Ovary (tissue), 9 donors: Measurements from ENCODE around the gene TENM4. TPM values are rescaled to one million over a fixed set of nuclear protein-coding genes. Genes with fewer than 3 reads are reported as not detected.

ENCODE experiments used
- DNase-seq, 5 donors: peaks; one replicate each; pipeline ENCODE4 v3.0.0-alpha.2; 2019 to 2020
- H3K27ac ChIP-seq, 2 donors: fragments of 200-600 bp; one replicate each; pipeline versions ENCODE4 v1.5.1 to v1.8.0; 2019 to 2022
- H3K27me3 ChIP-seq: fragments of 200-600 bp; one replicate; pipeline ENCODE4 v1.8.0; 2022
- H3K36me3 ChIP-seq: fragments of 200-600 bp; sonication (generic); one replicate; pipeline ENCODE4 v1.5.1; 2019
- H3K4me1 ChIP-seq: one replicate; pipeline ENCODE4 v1.8.1; 2013; ENCODE audit warnings: mild to moderate bottlenecking, moderate library complexity; ENCODE audit not compliant: insufficient read depth
- H3K4me3 ChIP-seq: fragments of 200-600 bp; sonication (generic); one replicate; pipeline ENCODE4 v1.5.1; 2017
- H3K9me3 ChIP-seq, 2 donors: fragments of 200-600 bp in 1 of 2; sonication (generic) in 1 of 2; one replicate each; pipeline versions ENCODE4 v1.5.1 to v1.8.1; 2013 to 2019; ENCODE audit warnings: mild to moderate bottlenecking in 1 of 2, moderate library complexity in 1 of 2
- CTCF ChIP-seq, 3 donors: fragments of 450-650 bp in 2 of 3; fragments of 200-600 bp in 1 of 3; IDR thresholded peaks; one replicate each; pipeline versions ENCODE4 v1.5.1 to v1.8.0; 2016 to 2022; ENCODE audit warnings: antibody characterized with exemption in 3 of 3, mild to moderate bottlenecking in 1 of 3
- EP300 ChIP-seq: sonication (generic); formaldehyde crosslinking; IDR thresholded peaks from one replicate; pipeline ENCODE4 v1.6.1; 2017; ENCODE audit warnings: antibody characterized with exemption
- POLR2A ChIP-seq: fragments of 450-650 bp; IDR thresholded peaks from one replicate; pipeline ENCODE4 v1.6.1; 2017; ENCODE audit warnings: antibody characterized with exemption, mild to moderate bottlenecking, moderate library complexity
- whole genome bisulfite sequencing, 3 donors: extraction: QIAGEN DNeasy Blood & Tissue Kit in 1 of 3; methylation state at CpG; one replicate each; pipeline versions ENCODE4 v1.1.5 to v1.1.7; 2013 to 2017; 5-methylcytosine and 5-hydroxymethylcytosine counted together
- intact Hi-C, 4 donors: fragments of 100-400 bp; cut with DNase I; formaldehyde crosslinking; loops; one replicate each; pipeline versions ENCODE4 v1.11.0 to v1.15.1; 2022 to 2023
- polyA plus RNA-seq, 2 donors: library from polyadenylated mRNA; stranded (reverse); fragments of 200-250 nt in 1 of 2; fragments of 350-450 nt in 1 of 2; fragmentation: Illumina TruSeq in 1 of 2; extraction: RNeasy Lipid Tissue Mini Kit (QIAGEN cat#74804) in 1 of 2; gene quantifications; one replicate each; pipeline ENCODE4 v1.2.3, GENCODE V29; 2013 to 2014
- total RNA-seq, 7 donors: library from RNA; depleted of rRNA in 2 of 7; stranded (reverse); fragments of >200 nt in 2 of 7; fragmentation: NEBNext Ultra II Directional in 3 of 7; extraction: Animal tissue kit (Norgen Biotek cat#: 25700) in 3 of 7; gene quantifications; one replicate each; pipeline versions ENCODE4 v1.1.0 to v1.2.4, GENCODE V29; 2016 to 2023
- donor health status: DM: no; HTN: no; CAD: no; lungs with moderate emphysema.
- donor health status: DM: no; HTN: no; CAD: no.
- donor health status: Bipolar disorder and iron deficiency.
- donor health status: DM: yes; HTN: yes; CAD: no.
- donor health status: DM: no; HTN: no; CAD: no.
- donor health status: DM: yes; HTN: yes; CAD: no.

Gene TENM4
- total and polyA plus RNA-seq, 9 donors: 11.0 to 206 (median 107) TPM

GRCh38 chr11:79261684-79262083 lies 179.1 kb downstream of the TENM4 start:
- H3K27me3 ChIP-seq: no peaks in the 10 kb centered on the region
- TF ChIP-seq POLR2A (no peak), EP300 (no peak), CTCF (IDR thresholded peaks at IDR 0.05) (no peak)
- H3K27ac ChIP-seq: peak overlapping the region in 1 of 2 donors; percentile 63
- peaks cover 8% of the 10 kb centered on the region for H3K4me1 ChIP-seq
- WGBS, 3 donors: 87 to 94% (median 88%) methylated on average over 3 of the region's 3 CpGs
- no peak for DNase-seq
- no peak overlapping the region for H3K4me3 ChIP-seq
- H3K36me3 ChIP-seq: no peaks in the 10 kb centered on the region
- intact Hi-C loops: no loop called here
- H3K9me3 ChIP-seq: no peaks in the 10 kb centered on the region

GRCh38 chr11:79259800-79260199 lies 181.0 kb downstream of the TENM4 start:
- no peak overlapping the region for H3K4me3 ChIP-seq
- H3K27ac ChIP-seq: no peak overlapping the region
- DNase-seq: no peak
- TF ChIP-seq POLR2A: no peak
- no peak for TF ChIP-seq CTCF (IDR thresholded peaks at IDR 0.05)
- TF ChIP-seq EP300: no peak
- WGBS, 3 donors: 98% methylated on average over 4 of the region's 4 CpGs
- H3K4me1 ChIP-seq: peaks cover 8% of the 10 kb centered on the region
- intact Hi-C loops: loop anchor here in 1 of 4 donors (2.0 kb wide), 1 partner anchor 15 kb away; no protein-coding TSS in a partner anchor
- H3K9me3 ChIP-seq: no peaks in the 10 kb centered on the region
- no peaks in the 10 kb centered on the region for H3K27me3 ChIP-seq
- no peaks in the 10 kb centered on the region for H3K36me3 ChIP-seq

- H3K4me1 ChIP-seq: peaks cover 5% of the 10 kb centered on the region
- H3K36me3 ChIP-seq: no peaks in the 10 kb centered on the region
- no peaks in the 10 kb centered on the region for H3K27me3 ChIP-seq
- no peak for DNase-seq
- WGBS, 3 donors: 65 to 82% (median 71%) methylated on average over 4 of the region's 4 CpGs
- no peak overlapping the region for H3K27ac ChIP-seq
- TF ChIP-seq EP300: no peak
- TF ChIP-seq CTCF (IDR thresholded peaks at IDR 0.05): no peak
- TF ChIP-seq POLR2A: no peak
- H3K9me3 ChIP-seq: no peaks in the 10 kb centered on the region
- no peak overlapping the region for H3K4me3 ChIP-seq
- intact Hi-C loops: loop anchor here in 1 of 4 donors (2.0 kb wide), 1 partner anchor 14 kb away; no protein-coding TSS in a partner anchor
Measured at GRCh38 chr11:79258576-79258975, 182.3 kb downstream of the TENM4 start.

- no peaks in the 10 kb centered on the region for H3K27me3 ChIP-seq
- WGBS, 3 donors: 92 to 96% (median 94%) methylated on average over 3 of the region's 3 CpGs
- no peak for DNase-seq
- no peak overlapping the region for H3K4me3 ChIP-seq
- H3K4me1 ChIP-seq: peaks cover 4% of the 10 kb centered on the region
- H3K27ac ChIP-seq: no peak overlapping the region
- intact Hi-C loops: no loop called here
- TF ChIP-seq CTCF (IDR thresholded peaks at IDR 0.05) (no peak), POLR2A (no peak)
- H3K36me3 ChIP-seq: no peaks in the 10 kb centered on the region
- no peaks in the 10 kb centered on the region for H3K9me3 ChIP-seq
Measured at GRCh38 chr11:79255965-79256364, 184.9 kb downstream of the TENM4 start.
